ENCODE data around the gene PLEKHM3.

DNA sequence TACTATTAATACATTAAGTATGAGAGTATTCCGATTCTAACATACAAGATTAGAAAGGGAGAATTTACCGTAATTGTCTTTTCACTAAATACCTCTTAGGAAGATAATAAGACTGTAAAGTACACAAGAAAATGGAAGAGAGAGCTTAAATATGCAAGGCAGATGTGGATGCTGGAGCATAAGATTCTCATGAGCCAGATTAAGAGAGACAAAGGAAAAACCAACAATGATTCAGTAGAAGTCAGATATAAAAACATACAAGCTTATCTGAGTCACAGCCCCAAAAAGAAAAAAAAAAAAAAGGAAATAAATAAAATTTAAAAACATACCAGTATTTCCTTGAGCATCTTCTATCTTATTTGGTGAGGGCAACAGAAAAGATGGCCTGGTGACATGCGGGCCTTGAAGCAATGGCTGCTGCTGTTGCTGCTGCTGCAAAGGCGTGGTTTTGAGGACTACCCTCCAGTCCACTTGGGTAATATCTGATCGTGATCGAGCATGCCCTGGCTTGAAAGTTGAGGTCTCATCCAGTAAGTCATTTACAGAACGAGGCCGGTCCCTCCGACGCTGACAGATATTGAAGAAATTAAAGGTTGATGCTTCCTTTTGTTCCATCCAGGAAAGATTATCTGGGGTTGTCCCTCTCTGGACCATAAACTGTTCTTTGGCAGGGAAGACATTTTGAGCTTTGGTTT lies 24.5 kb downstream of the PLEKHM3 start:
- TF ChIP-seq EP300 (IDR thresholded peaks at IDR 0.05; ENCODE audit: low read depth), result no peak
- TF ChIP-seq POLR2A (IDR thresholded peaks at IDR 0.05), result no peak

Data from transverse colon (tissue), 1 donor.